GM10266 (cell line): Measurements from ENCODE around the gene NREP.

Experiments
- DNase-seq: peaks from one replicate; pipeline ENCODE4 v3.0.0; 2012; ENCODE audit errors: extremely low spot score
- TF ChIP-seq, protein P1 (sequence below): IDR thresholded peaks from 2 replicates; pipeline ENCODE4 v1.5.1; 2012; ENCODE audit warnings: mild to moderate bottlenecking, low read depth; ENCODE audit not compliant: control insufficient read depth, insufficient read depth; ENCODE audit errors: missing control alignments

The NREP gene

DNA sequence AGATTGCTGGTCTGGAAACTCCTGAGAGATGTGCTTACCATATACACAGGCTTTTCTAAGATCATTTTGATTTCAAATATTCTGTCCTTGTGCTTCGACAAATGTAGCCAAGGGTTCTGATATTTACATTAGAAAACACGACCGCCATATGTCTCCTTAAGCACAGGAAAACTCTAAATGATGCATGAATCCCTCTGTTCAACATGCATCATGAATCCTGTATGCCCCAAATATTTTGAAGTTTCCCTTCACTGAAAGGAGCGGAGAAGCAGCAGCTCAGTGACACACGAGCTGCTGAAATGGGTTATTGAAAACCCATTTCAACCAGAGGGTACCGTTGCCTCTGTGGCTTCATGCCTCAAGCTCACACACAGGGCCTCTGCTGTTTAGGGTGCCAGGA lies 74.4 kb downstream of the NREP start:
- no peak for DNase-seq
- TF ChIP-seq, protein P1, sequence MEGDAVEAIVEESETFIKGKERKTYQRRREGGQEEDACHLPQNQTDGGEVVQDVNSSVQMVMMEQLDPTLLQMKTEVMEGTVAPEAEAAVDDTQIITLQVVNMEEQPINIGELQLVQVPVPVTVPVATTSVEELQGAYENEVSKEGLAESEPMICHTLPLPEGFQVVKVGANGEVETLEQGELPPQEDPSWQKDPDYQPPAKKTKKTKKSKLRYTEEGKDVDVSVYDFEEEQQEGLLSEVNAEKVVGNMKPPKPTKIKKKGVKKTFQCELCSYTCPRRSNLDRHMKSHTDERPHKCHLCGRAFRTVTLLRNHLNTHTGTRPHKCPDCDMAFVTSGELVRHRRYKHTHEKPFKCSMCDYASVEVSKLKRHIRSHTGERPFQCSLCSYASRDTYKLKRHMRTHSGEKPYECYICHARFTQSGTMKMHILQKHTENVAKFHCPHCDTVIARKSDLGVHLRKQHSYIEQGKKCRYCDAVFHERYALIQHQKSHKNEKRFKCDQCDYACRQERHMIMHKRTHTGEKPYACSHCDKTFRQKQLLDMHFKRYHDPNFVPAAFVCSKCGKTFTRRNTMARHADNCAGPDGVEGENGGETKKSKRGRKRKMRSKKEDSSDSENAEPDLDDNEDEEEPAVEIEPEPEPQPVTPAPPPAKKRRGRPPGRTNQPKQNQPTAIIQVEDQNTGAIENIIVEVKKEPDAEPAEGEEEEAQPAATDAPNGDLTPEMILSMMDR, result no peak

DNA sequence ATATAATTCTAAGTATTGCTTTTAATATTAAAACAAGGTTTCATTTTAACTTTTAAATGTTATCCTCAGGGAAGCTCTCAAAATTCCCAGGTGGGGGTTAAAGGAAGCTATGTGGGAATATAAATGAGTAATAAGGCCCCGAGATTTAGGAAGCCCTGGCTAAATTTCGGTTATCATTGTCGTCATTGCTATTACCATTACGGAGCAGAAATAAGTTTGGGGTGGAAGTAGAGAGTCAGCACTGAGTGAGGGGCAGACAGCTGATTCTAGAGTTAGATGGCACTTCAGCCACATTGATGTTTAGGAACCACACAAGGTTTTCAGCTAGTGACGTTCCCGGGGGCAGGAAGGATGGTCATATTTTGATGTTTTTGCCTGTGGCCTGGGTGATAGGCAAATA lies 74.9 kb downstream of the NREP start:
- no peak for DNase-seq
- TF ChIP-seq, protein P1, result no peak

DNA sequence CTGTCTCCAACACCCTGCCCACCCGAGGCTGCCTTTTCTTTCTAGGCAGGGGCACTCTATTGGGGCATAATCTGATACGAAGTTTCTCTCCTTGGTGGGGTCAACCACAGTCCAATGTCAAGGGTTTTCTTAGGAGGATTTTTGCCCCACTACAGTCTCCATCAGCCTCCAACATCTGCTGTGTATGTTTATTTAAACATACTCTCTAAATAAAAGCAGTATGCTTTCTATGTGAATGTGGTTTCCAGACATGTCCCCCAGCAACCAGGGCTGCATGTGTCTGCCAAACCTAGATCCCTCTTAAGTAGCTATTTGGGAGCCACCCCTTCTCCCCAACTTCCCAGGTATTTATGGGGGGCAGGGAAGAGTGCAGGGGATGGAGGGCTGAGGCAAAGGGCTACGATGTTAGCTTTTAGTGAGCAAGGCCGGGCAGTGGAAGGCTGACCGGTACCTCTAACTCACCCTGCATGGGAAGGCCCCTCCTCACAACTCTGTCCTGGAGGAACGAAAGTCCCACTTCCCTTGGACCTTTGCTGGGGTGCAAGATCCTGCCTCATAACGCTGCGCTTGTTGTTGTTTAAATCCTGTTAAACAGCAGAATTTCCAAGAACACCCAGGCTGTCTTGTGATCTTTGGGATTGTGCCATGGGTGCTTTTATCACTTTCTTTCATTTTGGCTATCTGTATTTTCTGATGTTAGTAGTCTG lies 75.4 kb downstream of the NREP start:
- no peak for DNase-seq
- TF ChIP-seq, protein P1, result no peak

DNA sequence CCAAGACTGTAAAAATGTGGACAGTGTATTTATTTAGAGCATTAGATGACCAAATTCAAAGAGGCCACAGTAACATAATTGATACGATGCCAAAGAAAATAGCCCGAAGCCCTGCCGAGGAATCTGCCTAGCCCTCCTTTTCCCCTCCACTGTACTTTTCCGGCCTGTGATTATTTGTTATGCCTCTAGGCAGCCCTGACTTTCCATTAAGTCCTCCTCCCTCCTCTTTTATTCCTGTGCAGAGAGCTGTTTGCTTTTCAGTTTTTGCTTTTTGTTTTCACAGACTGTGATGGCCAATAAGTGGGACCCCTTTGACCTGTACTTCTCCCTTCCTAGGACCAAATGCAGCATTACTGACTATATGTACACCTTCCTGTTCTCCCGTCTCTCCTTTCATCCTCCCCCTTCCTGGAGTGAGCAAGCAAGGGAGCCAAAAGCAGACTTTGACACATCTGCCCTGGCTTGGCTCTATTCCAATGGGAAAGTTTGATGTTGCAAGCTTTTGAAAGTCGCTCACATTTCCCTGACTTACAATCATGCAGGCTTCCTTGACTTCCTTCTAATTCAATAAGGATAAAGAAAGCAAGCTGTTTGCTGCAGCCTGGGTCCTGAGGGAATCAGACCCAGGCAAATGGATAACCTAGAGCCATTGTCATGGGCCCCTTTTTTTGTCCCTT lies 76.1 kb downstream of the NREP start:
- DNase-seq, result no peak
- TF ChIP-seq, protein P1, result no peak

DNA sequence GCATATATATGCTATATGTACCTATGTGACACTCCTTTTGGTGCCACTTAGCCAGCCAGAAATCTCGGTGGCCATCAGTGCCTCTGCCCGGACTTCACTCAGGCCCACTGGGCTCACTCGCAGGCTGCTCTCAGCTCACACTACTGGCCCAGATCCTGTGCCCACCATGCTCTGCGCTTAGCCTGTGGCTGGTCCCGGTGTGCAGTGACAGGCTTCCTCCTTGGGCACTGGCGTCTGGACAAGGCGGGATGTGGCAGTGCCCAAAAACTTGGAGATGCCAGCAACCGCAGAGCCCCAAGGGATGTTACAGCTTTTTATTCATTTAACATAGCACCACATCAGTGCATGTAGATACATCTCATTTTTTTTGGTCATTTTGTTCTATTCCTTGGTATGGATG lies 77.4 kb downstream of the NREP start:
- TF ChIP-seq, protein P1, result no peak
- no peak for DNase-seq
